Tibial nerve (tissue), 4 donors: ENCODE measurements around the gene MLLT10. TPM values are rescaled to one million over a fixed set of nuclear protein-coding genes. Genes with fewer than 3 reads are reported as not detected.
A peak's percentile ranks its signal among the peaks of the same experiment; 100 is the strongest.

Source experiments
- DNase-seq, 2 donors: peaks; one replicate each; pipeline ENCODE4 v3.0.0-alpha.2; 2019; ENCODE audit warnings: low spot score in 2 of 2
- H3K27ac ChIP-seq, 4 donors: fragments of 200-600 bp; sonication (generic) in 3 of 4; one replicate each; pipeline ENCODE4 v1.5.1; 2017 to 2019; ENCODE audit warnings: mild to moderate bottlenecking in 1 of 4
- H3K27me3 ChIP-seq, 2 donors: fragments of 200-600 bp; sonication (generic) in 1 of 2; one replicate each; pipeline versions ENCODE4 v1.5.1 to v1.6.0; 2017 to 2019
- H3K36me3 ChIP-seq, 3 donors: fragments of 200-600 bp; sonication (generic); one replicate each; pipeline ENCODE4 v1.5.1; 2018 to 2019
- H3K4me1 ChIP-seq, 4 donors: fragments of 200-600 bp; sonication (generic) in 3 of 4; one replicate each; pipeline ENCODE4 v1.5.1; 2017 to 2019
- H3K4me3 ChIP-seq, 4 donors: fragments of 200-600 bp; sonication (generic) in 3 of 4; one replicate each; pipeline ENCODE4 v1.5.1; 2017 to 2019; ENCODE audit warnings: mild to moderate bottlenecking in 1 of 4, moderate library complexity in 1 of 4
- H3K9me3 ChIP-seq, 4 donors: fragments of 200-600 bp; sonication (generic) in 3 of 4; one replicate each; pipeline ENCODE4 v1.5.1; 2017 to 2019
- EP300 ChIP-seq, 2 donors: sonication (generic); formaldehyde crosslinking; IDR thresholded peaks; one replicate each; pipeline ENCODE4 v1.6.1; 2017; ENCODE audit warnings: antibody characterized with exemption in 2 of 2, mild to moderate bottlenecking in 1 of 2
- POLR2A ChIP-seq, 2 donors: fragments of 450-650 bp; IDR thresholded peaks; one replicate each; pipeline ENCODE4 v1.6.1; 2017; ENCODE audit warnings: antibody characterized with exemption in 2 of 2, mild to moderate bottlenecking in 2 of 2, moderate library complexity in 2 of 2
- WGBS, 2 donors: methylation state at CpG; one replicate each; pipeline ENCODE4 v1.1.5; 2018; 5-methylcytosine and 5-hydroxymethylcytosine counted together
- total RNA-seq, 4 donors: library from RNA; depleted of rRNA; stranded (reverse); fragments of >200 nt; gene quantifications; one replicate each; pipeline ENCODE4 v1.1.0, GENCODE V29; 2016
- TF ChIP-seq, protein P1 (sequence below), 5 experiments: fragments of 200-600 bp in 3 of 5; fragments of 450-650 bp in 2 of 5; sonication (generic) in 3 of 5; IDR thresholded peaks; one replicate each; pipeline ENCODE4 v1.5.1; 2016 to 2019; ENCODE audit warnings: antibody characterized with exemption in 5 of 5, mild to moderate bottlenecking in 3 of 5, moderate library complexity in 2 of 5

Gene MLLT10
- total RNA-seq, 4 donors from 2014 or later = 40.6 to 60.9 (median 47.5) TPM

DNA sequence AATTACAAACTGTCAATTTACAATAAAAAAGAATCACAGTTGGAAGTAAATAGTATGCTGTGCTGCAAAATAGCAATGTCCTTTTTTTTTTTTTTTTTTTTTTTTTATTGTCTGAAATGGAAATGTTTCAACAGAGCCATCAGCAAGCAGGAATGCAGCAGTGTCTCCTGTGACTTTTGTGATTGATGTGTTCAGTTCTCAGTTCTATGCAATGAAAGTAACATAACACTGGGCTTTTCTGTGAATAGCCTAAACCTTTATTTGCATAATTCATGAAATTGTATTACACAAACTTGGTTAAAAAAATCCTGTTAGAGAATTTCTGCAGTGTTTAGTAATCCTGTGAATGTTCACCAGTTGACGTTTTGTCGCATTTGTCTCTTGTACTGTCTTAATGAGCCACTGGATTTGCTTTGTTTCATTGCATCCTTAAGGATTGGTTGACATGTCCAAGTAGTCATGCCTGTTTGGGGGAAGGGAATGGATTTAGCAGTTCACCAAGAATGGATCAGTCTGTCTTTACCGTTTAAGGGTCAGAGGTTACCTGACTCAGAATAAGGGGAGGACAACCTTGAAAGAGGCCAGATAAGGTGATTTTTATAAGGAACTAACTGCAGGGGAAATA, 192.7 kb downstream of the MLLT10 start:
- no peak overlapping the region for H3K27ac ChIP-seq
- peaks cover 0 to 11% (median 0%) of the 10 kb centered on the region in 3 donors for H3K36me3 ChIP-seq
- H3K9me3 ChIP-seq = no peaks in the 10 kb centered on the region
- TF ChIP-seq EP300 (IDR thresholded peaks at IDR 0.05) (no peak), POLR2A (IDR thresholded peaks at IDR 0.05) (no peak)
- no peak overlapping the region for H3K4me3 ChIP-seq
- DNase-seq = no peak
- no peaks in the 10 kb centered on the region for H3K27me3 ChIP-seq
- H3K4me1 ChIP-seq = peaks cover 0 to 21% (median 11%) of the 10 kb centered on the region in 4 donors
- 66 to 77% methylated on average over 3 of the region's 3 CpGs for WGBS, 2 donors

DNA sequence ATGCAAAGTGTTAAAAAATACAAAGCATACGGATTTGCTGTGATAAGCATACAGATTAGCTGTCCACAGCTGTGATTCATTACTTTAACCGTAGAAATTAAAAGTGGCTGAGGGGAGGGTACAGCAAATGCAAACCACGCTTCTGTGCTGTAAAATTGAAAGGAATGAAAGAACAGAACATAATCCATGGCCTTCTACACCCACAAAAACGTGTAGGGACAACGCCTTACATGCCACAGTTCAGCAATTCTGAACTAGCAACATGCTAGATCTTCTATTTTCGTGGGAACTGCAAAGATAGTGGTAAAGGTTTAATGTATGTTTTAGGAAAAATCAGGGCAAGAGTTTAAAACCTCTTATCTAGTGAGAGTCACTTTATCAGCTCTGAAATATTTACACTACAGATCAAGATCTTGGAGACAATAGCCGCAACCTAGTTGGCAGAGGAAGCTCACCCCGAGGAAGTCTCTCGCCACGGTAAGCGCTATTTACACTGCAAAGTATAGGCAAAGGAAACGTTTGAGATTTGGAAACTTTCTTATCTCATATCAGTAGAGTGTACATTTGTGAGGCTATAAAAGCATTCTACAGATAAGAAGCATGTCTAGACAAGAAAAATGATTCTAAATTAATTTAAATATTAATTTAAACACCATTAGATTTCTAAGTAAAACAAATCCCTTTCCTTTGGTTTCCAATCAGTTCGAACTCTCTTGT, 193.6 kb downstream of the MLLT10 start:
- WGBS, 2 donors = 62 to 69% methylated on average over 13 of the region's 13 CpGs
- Histone ChIP-seq H3K9me3 (no peaks in the 10 kb centered on the region), H3K4me3 (no peak overlapping the region), H3K4me1 (peaks cover 0 to 21% (median 11%) of the 10 kb centered on the region in 4 donors), H3K27ac (no peak overlapping the region), H3K27me3 (no peaks in the 10 kb centered on the region), H3K36me3 (peaks cover 0 to 11% (median 0%) of the 10 kb centered on the region in 3 donors)
- TF ChIP-seq, protein P1, sequence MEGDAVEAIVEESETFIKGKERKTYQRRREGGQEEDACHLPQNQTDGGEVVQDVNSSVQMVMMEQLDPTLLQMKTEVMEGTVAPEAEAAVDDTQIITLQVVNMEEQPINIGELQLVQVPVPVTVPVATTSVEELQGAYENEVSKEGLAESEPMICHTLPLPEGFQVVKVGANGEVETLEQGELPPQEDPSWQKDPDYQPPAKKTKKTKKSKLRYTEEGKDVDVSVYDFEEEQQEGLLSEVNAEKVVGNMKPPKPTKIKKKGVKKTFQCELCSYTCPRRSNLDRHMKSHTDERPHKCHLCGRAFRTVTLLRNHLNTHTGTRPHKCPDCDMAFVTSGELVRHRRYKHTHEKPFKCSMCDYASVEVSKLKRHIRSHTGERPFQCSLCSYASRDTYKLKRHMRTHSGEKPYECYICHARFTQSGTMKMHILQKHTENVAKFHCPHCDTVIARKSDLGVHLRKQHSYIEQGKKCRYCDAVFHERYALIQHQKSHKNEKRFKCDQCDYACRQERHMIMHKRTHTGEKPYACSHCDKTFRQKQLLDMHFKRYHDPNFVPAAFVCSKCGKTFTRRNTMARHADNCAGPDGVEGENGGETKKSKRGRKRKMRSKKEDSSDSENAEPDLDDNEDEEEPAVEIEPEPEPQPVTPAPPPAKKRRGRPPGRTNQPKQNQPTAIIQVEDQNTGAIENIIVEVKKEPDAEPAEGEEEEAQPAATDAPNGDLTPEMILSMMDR (IDR thresholded peaks at IDR 0.05) = no peak
- DNase-seq = no peak

DNA sequence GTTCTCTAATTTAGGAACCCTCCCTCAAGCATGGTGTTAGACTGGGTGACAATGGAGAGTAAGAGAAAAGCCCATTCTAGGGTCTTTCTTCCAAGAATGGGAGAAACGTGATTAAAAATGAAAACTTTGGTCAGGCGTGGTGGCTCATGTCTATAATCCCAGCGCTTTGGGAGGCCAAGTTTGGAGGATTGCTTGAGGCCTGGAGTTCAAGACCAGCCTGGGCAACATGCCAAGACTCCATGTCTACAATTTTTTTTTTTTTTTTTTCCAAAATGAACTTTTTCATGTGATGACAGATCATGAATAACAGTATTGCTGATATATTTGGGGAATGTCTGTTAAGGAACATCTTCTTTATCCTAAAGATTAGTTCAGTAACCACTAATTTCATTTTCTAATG, 194.6 kb downstream of the MLLT10 start:
- DNase-seq = no peak
- Histone ChIP-seq H3K4me1 (peaks cover 0 to 23% (median 11%) of the 10 kb centered on the region in 4 donors), H3K9me3 (no peaks in the 10 kb centered on the region), H3K36me3 (peaks cover 0 to 16% (median 0%) of the 10 kb centered on the region in 3 donors), H3K27me3 (no peaks in the 10 kb centered on the region), H3K4me3 (no peak overlapping the region), H3K27ac (no peak overlapping the region)
- TF ChIP-seq POLR2A (IDR thresholded peaks at IDR 0.05) (no peak), EP300 (IDR thresholded peaks at IDR 0.05) (no peak)
- TF ChIP-seq, protein P1 (IDR thresholded peaks at IDR 0.05) = no peak
- 92 to 95% methylated on average over 3 of the region's 3 CpGs for WGBS, 2 donors

DNA sequence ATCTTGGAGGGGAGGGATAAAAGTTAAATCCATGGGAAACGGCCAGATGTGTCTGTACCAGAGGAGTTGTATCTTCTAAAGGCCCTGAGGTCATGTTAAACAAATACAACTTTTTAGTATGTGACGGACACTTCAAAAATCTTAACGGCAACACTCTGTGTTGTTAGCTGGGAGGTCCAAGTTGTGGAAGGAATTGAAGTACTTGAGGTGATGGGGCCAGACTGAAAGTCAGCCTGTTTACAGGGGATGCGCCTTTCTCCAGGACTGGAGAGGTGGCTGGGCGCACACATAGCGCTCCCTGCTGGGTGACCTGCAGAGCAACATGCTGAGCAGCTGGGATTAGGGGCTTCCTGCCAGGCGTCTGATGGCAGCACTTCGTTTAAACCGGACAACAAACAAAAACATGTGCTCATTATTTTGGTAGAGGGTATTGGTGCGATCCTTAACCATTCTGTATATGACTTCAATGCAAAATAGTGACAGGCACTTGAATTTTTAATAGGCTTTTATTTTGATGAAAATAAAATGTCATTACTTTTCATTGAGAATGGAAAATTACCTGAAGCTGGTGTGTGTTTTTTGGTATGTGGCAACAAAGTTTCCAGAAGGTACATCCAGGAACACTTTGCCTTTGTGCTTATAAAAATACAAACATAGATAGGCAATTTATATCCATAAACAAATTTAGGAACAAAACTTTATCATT, 198.2 kb downstream of the MLLT10 start:
- TF ChIP-seq, protein P1 (IDR thresholded peaks at IDR 0.05) = peak; percentile 53 to 82 (median 77)
- TF ChIP-seq EP300 (IDR thresholded peaks at IDR 0.05) = peak in 1 of 2 donors; percentile 44
- no peak for TF ChIP-seq POLR2A (IDR thresholded peaks at IDR 0.05)
- H3K9me3 ChIP-seq = no peaks in the 10 kb centered on the region
- 30 to 31% methylated on average over 10 of the region's 10 CpGs for WGBS, 2 donors
- H3K4me1 ChIP-seq = peaks cover 0 to 7% (median 0%) of the 10 kb centered on the region in 4 donors
- no peaks in the 10 kb centered on the region for H3K27me3 ChIP-seq
- peaks cover 0 to 44% (median 0%) of the 10 kb centered on the region in 3 donors for H3K36me3 ChIP-seq
- peak in 1 of 2 donors; percentile 22 for DNase-seq
- no peak overlapping the region for H3K4me3 ChIP-seq
- H3K27ac ChIP-seq = no peak overlapping the region

DNA sequence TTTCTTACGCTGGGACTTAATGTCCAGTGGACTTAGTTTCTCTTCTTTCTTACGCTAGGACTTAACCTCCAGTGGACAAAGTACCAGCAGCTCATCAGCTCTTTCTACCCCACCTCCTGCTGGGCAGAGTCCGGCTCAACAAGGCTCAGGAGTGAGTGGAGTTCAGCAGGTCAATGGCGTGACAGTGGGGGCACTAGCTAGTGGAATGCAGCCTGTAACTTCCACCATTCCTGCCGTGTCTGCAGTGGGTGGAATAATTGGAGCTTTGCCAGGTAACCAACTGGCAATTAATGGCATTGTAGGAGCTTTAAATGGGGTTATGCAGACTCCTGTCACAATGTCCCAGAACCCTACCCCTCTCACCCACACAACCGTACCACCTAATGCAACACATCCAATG, 199.7 kb downstream of the MLLT10 start:
- Histone ChIP-seq H3K9me3 (no peaks in the 10 kb centered on the region), H3K27ac (no peak overlapping the region), H3K4me1 (peaks cover 0 to 7% (median 0%) of the 10 kb centered on the region in 4 donors), H3K4me3 (no peak overlapping the region), H3K36me3 (peaks cover 0 to 51% (median 0%) of the 10 kb centered on the region in 3 donors), H3K27me3 (no peaks in the 10 kb centered on the region)
- whole genome bisulfite sequencing, 2 donors = 59 to 68% methylated on average over 6 of the region's 6 CpGs
- TF ChIP-seq EP300 (IDR thresholded peaks at IDR 0.05) (no peak), POLR2A (IDR thresholded peaks at IDR 0.05) (no peak)
- TF ChIP-seq, protein P1 (IDR thresholded peaks at IDR 0.05) = no peak
- no peak for DNase-seq
